Activated CD8-positive, alpha-beta memory T cell treated with anti-CD3 and anti-CD28 coated beads for 36 hours (primary cell): ENCODE data around the gene UGCG. TPM values are rescaled to one million over a fixed set of nuclear protein-coding genes. Genes with fewer than 3 reads are reported as not detected.

Experiments
- CTCF ChIA-PET: fragments of 350-600 bp; sonication (Branson Sonifier 250); formaldehyde crosslinking; loops from one replicate; lab custom pipeline; 2021; ENCODE audit warnings: antibody characterized with exemption; lab: Charles Lee
- POLR2A ChIA-PET: fragments of 350-600 bp; sonication (Branson Sonifier 250); formaldehyde crosslinking; loops from one replicate; lab custom pipeline; 2021; ENCODE audit warnings: antibody characterized with exemption; lab: Charles Lee
- total RNA-seq, 2 experiments: library from RNA; stranded (reverse); gene quantifications; one replicate each; pipeline ENCODE4 v1.2.3, GENCODE V29; 2021

The UGCG gene
- total RNA-seq, 2 experiments from 2014 or later, result 28.4 to 29.7 TPM

DNA sequence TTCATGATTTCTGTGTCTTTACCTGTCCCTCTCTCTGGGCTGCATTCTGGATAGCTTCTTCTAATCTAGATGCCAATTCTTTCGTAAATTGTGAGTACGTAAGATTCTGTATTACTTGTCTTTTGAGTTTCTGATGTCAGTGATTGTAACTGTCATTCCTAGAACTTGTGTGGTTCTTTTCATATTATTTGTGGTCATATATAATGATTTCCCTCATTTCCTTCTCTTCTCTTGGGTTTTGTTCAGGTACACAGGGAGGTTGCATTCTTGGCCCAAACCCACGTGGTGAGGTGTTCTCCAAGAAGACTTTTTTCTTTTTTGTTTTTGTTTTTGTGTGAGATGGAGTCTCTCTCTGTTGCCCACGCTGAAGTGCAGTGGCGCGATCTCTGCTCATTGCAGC lies 13.8 kb downstream of the UGCG start:
- CTCF ChIA-PET, result interaction anchor here (0.6 kb wide), 1 partner anchor 45 kb away, joined by 3 read pairs; no protein-coding TSS in a partner anchor
- POLR2A ChIA-PET, result interaction anchor here (1.0 kb wide), 1 partner anchor 13 kb away, joined by 5 read pairs; the partner anchor contains the start of gene UGCG

DNA sequence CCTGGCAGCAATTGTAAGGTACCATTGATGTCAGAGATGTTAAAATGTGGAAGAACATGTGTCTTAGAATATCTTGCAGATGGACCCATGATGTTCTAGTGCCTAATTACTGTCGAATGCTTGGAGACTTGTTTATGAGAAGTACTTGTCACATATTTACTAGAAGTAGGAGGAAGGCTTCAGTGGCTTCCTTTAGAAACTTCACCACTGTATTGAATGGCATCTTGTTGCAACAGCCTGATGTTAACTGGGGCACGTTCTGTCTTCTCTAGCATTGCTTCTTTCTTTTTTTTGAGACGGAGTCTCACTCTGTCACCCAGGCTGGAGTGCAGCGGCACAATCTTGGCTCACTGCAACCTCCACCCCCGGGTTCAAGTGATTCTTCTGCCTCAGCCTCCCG lies 16.5 kb downstream of the UGCG start:
- ChIA-PET POLR2A (no interaction called here), CTCF (no interaction called here)

DNA sequence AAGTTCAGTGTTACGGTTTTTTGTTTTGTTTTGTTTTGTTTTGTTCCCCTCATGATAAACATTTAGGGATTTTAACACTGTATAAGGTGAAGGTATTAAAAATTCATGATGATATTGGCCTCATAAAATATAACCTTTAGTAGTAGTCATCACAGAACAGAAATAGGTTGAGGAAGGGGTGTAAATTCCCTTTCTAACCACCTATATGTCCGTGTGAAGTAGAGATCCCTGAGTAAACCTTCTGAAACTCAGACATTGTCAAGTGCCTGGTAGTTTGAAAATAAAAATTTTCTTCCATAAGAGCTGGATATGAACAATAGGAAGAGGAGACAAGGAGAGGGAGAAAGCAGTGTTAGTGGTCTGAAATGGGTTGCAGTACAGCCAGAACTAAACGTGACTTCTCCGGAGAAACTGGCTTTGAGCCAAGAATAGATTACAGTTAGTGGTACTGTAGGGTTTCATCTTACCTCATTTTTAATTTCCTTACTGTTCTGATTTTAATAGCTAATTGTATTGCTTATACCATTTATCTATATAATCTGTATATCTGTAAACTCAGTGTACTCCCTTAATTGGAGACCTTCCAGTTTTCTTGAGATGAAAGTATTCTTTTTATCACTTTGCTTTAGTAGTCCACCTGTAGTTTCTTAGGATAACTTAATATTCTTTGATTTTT lies 18.3 kb downstream of the UGCG start:
- ChIA-PET POLR2A (interaction anchor here (0.6 to 1.9 kb wide), 3 partner anchors 18 to 23 kb away, joined by 3 to 12 read pairs (median 5); partner anchors contain the start of gene UGCG), CTCF (interaction anchor here (1.2 to 3.2 kb wide), 4 partner anchors 12 to 121 kb away, joined by 3 to 12 read pairs (median 5); partner anchors contain the start of gene UGCG)

DNA sequence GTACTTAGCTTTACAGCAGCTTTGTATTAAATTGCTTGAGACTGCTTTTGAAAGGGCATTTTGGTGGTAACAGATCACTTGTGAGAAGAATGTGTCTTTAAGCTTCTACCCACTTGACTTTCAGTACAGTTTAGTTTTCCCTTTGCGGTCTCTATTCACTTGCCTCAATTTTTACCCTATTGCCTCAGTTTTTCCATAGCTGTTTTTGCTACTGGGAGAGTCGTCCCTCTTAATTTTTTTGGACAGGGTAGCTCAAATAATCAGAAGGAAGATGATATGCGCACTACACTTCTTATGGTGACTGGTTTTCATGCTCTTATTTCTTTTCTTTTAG lies 18.8 kb downstream of the UGCG start:
- POLR2A ChIA-PET, result interaction anchor here (1.3 to 1.9 kb wide), 3 partner anchors 11 to 23 kb away, joined by 5 to 12 read pairs (median 5); partner anchors contain the start of gene UGCG

DNA sequence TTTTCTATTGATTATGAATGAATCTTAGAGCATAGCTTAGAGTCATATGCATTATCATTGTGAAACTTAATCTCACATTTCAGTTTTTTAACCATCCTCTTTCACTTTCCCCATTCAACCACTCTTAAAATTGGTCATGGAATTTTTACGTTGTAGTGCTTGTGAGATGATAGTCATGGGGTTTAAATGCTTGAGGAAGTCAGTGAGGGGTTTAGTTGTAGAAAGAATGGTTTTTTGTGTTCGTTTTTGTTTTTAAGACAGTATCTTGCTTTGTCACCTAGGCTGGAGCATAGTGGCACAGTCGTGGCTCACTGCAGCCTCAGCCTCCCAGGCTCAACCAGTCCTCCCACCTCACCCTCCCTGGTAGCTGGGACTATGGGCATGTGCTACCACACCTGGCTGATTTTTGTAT lies 19.6 kb downstream of the UGCG start:
- POLR2A ChIA-PET, result interaction anchor here (0.9 to 1.9 kb wide), 4 partner anchors 10 to 119 kb away, joined by 3 to 12 read pairs (median 5); partner anchors contain the start of gene UGCG
- CTCF ChIA-PET, result interaction anchor here (1.2 to 3.2 kb wide), 4 partner anchors 10 to 119 kb away, joined by 3 to 12 read pairs (median 5); partner anchors contain the start of gene UGCG

More for the DNA sequence above, 18.8 kb downstream of the UGCG start:
- CTCF ChIA-PET, result interaction anchor here (0.5 to 3.2 kb wide), 5 partner anchors 11 to 159 kb away, joined by 3 to 12 read pairs (median 5); partner anchors contain the start of gene UGCG

DNA sequence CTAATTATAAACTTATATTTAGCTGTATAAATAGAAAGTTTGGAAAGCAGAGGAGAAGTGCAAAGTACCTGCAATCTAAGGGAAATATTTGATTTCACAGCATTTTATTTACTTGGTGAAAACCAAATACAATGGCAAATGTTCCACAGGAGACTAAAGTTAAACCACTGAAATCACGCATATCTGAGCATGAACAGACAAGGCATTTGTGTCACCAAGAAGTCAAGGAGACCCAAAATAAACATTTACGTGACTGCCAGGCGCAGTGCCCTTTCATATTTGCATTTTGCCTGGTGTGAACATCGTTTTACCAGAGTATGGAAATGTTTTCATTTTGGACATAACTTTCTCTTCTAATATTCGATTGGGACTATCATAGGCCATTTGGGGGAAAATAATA lies 20.6 kb downstream of the UGCG start:
- ChIA-PET POLR2A (no interaction called here), CTCF (interaction anchor here (3.2 kb wide), 1 partner anchor 21 kb away, joined by 12 read pairs; the partner anchor contains the start of gene UGCG)

DNA sequence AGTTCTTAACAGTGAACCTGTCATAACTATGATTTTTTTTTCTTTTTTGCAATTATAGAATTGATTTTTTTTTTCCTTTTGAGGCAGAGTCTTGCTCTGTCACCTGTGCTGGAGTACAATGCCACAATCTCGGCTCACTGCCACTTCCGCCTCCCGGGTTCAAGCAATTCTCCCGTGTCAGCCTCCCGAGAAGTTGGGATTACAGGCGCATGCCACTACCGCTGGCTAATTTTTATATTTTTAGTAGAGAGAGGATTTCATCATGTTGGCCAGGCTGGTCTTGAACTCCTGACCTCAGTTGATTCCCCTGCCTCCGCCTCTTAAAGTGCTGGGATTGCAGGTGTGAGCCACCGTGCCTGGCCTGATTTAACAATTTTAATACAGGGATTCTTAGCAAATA lies 21.4 kb downstream of the UGCG start:
- ChIA-PET CTCF (interaction anchor here (0.6 to 0.7 kb wide), 2 partner anchors 157 kb away, joined by 3 to 6 read pairs; no protein-coding TSS in a partner anchor), POLR2A (no interaction called here)

DNA sequence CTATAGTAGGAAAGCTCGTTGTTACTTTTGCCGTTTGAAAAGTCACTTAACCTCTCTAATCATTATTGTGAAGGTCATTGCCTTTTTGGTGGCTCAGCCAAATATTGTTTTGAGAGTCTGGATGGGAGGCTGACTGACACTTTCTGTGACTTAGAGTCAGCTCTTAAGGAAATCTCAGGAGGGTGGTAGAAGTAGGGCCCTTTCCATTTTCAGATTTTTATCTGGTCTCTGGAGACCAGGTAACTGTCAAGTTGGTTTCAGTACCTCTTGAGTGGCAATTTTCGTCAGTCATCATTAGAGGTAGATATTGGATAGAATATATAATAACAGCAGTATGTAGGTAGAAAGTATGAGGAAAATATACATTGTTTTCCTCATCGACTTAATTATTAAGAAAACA lies 23.3 kb downstream of the UGCG start:
- POLR2A ChIA-PET, result no interaction called here
- CTCF ChIA-PET, result no interaction called here

DNA sequence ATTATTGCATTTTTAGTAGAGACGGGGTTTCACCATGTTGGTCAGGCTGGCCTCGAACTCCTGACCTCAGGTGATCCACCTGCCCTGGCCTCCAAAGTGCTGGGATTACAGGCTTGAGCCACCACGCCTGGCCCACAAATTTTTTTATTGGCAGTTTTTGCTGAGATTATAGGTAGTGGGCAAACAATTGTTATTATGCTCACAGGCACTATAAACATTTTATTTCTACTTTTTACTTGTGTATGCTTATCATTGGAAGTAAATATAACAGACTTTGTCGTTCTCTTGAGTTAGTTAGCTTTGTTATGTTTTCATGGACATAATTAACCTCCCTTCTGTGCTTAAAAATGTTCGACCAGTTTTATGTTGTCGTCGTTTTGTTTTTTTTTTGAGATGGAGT lies 23.9 kb downstream of the UGCG start:
- ChIA-PET POLR2A (no interaction called here), CTCF (no interaction called here)

DNA sequence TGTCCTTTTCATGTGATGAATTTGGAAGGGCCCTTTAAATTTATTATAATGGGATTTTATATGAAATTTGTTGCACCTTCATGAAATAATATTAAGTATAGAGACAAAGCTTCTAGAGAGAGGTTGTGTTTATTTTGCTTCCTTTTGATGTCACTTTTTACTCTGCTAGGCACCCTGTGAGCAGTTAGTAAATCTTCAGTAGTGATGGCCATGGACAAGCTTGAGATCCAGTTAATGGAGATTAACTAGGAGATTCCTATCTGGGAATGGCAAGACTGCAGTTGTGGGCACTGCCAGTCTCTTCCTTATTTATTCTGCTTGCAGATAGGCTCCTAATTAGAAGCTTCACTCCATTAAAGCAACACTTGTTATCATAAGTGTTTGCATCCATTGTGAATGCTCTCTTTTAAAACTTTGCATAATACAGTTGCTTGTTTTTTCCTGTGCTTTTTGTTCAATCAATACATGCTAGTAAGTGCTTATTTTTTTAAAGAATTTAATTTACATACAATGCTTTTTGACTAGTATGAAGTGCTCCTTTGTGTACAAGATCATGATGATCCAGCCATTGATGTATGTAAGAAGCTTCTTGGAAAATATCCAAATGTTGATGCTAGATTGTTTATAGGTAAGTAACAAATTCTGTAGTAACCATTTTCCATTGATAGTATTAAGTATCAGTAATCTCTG lies 25.9 kb downstream of the UGCG start:
- POLR2A ChIA-PET, result no interaction called here
- CTCF ChIA-PET, result no interaction called here

DNA sequence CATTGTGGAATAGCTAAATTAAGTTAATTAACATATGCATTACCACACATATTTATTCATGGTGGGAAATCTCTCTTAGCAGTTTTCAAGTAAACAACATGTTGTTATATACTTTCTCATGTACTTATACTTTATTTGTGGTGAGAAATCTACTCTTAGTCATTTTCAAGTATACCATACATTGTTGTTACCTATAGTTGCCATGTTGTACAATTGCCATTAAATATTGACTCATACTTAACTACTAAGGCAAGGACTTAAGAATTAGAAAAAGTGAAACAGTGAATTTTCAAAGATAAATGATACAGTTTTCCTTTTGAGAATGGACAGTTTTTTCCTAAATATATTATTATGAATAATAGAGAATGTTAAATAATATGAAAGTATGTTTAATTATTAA lies 27.7 kb downstream of the UGCG start:
- POLR2A ChIA-PET, result no interaction called here
- CTCF ChIA-PET, result no interaction called here

DNA sequence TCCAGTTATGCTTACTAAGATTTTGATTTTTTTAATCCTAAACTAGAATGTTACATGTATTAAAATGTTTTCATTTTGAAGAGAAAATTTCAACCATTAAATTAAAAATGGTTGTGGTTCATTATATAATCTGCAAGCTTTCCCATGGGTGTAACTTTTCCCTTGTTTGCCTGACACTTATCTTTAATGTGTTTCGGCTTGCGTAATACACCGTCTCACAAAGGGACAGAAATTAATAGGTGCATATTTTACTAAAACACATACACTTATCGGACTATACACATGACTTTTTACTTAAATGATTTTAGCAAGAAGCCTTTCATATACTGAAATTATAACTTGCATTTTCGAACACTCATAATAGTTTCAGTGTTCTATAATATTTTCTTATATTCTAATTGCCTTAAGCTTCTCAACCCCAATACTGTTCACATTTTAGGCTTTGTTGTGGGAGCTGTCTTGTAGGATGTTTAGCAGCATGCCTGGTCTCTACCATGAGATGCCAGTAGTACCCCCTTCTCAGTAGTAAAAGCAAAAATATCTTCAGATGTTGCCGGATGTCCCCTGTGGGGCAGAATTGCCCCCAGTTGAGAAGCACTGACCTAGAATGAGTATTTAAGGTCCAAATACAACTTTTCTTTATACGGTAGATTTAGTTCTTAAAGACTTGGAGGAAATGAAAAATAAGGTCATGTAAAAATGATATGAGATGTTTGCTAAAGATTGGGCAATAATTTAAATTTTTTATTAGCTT lies 28.6 kb downstream of the UGCG start:
- ChIA-PET CTCF (interaction anchor here (0.6 kb wide), 1 partner anchor 61 kb away, joined by 3 read pairs; no protein-coding TSS in a partner anchor), POLR2A (interaction anchor here (1.0 kb wide), 1 partner anchor 13 kb away, joined by 3 read pairs; no protein-coding TSS in a partner anchor)

DNA sequence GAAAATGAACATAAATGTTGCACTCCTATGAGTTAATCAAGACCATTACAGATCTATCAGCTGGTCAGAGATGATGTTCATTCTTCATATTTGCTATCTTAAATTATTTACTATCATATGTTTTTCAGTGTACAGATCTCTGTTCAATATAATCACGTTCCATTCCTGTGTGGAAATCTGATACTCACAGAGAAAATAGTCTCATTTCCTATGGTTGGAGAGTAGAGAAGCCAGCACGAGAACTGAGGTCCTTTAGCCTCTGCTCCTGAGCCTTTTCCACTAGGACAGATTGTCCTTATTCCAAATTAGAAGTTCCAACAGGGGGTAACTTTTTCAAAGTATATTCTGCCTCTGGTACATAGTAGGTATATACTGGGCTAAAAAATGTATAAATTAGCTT lies 29.2 kb downstream of the UGCG start:
- ChIA-PET CTCF (interaction anchor here (0.6 kb wide), 1 partner anchor 61 kb away, joined by 3 read pairs; no protein-coding TSS in a partner anchor), POLR2A (interaction anchor here (1.0 kb wide), 1 partner anchor 13 kb away, joined by 3 read pairs; no protein-coding TSS in a partner anchor)

DNA sequence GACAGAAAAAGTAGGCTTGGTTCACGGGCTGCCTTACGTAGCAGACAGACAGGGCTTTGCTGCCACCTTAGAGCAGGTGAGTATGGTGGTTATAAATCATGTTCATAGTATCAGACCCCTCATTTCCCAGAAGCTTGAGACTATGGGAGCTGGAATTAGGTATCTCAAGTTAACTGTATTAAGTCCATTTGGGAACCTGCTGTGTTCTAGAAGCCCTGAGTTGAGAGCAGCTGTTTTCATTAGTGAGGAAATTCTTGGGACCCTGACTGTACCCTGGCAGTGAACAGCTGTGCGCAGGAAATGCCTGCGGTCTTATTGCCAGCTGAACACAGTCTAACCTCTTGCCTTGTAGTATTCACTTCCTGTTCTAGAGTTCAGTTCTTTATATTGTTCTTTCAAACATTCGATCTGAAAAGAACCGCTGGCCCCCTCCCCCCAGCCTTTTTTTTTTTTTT lies 29.8 kb downstream of the UGCG start:
- CTCF ChIA-PET, result interaction anchor here (0.7 to 0.8 kb wide), 2 partner anchors 11 to 233 kb away, joined by 3 to 4 read pairs; no protein-coding TSS in a partner anchor
- POLR2A ChIA-PET, result interaction anchor here (0.6 to 1.1 kb wide), 2 partner anchors 11 to 30 kb away, joined by 5 to 8 read pairs; partner anchors contain the start of gene UGCG

DNA sequence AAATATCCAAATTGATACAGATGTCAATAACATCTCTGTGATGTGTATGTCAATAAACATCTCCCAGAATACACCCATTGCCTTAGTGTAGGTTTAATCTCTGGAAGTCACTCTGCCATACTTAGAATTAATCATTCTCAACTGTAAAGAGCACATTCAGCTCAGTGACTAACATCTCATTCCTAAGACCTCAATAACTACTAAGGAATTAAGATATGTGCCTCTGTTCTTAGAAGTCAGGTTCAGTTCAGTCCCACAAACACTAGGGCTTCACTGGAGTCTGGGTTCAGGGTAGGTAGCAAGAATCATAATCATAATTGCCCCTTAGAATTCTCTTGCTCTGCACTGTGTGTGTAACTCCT lies 31.7 kb downstream of the UGCG start:
- CTCF ChIA-PET, result no interaction called here

DNA sequence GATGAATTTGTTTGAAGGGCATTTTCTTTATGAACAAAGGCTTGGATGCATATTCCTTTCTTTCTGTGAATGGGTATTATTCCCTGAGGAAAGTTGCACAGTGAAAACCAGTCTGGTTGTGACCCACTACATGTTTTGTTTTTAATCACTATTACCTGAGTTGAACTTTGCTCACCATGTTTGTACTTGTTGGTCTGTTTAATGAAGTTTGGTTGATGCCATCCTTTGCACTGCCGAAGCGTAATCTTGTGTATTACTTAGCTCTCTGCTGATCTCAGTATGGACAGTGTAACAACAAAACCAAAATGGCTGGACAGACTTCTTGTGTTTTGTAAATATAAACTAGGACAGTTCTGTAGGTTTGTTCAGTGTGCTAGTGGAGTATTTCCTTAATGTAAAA lies 38.1 kb downstream of the UGCG start:
- POLR2A ChIA-PET, result no interaction called here
- CTCF ChIA-PET, result no interaction called here

More for the DNA sequence above, 31.7 kb downstream of the UGCG start:
- POLR2A ChIA-PET, result no interaction called here

DNA sequence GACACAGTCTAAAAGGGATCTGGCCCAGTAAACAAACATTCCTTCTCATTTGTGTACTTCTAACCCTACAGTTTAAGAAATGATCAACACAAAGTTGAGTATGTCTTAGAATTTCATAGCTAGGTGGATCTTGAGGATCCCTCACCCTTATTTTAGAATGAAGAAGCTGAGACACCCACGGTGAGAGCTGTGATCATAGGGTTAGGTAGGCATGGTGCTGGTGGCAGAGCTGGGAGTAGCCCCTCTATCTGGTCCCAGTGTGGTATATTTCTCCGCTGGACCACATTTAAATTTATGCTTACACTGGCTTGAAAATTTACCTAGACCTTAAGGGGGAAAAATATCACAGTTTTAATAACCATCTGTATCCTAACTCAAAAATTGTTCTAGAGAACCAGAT lies 39.8 kb downstream of the UGCG start:
- ChIA-PET POLR2A (no interaction called here), CTCF (interaction anchor here (0.5 to 1.2 kb wide), 2 partner anchors 83 to 139 kb away, joined by 3 read pairs; no protein-coding TSS in a partner anchor)

DNA sequence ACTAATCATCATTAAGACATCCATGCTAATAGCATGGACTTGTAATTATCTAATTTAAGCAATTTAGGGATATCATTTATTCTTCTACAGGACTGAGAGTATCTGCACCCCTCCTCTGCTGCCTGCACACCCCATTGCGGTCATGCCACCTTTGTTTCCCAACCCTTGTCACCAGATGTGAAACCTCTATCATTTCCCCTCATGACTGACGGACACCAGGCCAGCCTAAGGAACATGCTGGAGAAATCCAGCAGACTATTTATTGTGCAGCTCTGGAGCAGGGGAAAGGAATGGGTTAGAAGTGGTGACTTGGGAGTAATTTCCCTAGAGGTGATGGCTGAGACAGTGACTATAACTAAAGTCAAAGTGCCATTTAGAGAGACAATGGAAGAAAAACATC lies 40.7 kb downstream of the UGCG start:
- CTCF ChIA-PET, result interaction anchor here (0.6 to 1.5 kb wide), 6 partner anchors 21 to 396 kb away, joined by 3 to 5 read pairs (median 3); partner anchors contain the start of gene PTBP3
- POLR2A ChIA-PET, result interaction anchor here (1.2 kb wide), 1 partner anchor 22 kb away, joined by 5 read pairs; no protein-coding TSS in a partner anchor
